HG03108 (cell line): ENCODE measurements around the gene SLC9A4.

Experiments
- ATAC-seq: cut with Tn5 transposase; IDR thresholded peaks from one replicate; pipeline ENCODE4 v1.9.1; 2021; ENCODE audit warnings: moderate library complexity; ENCODE audit not compliant: unreplicated experiment

Gene SLC9A4

DNA sequence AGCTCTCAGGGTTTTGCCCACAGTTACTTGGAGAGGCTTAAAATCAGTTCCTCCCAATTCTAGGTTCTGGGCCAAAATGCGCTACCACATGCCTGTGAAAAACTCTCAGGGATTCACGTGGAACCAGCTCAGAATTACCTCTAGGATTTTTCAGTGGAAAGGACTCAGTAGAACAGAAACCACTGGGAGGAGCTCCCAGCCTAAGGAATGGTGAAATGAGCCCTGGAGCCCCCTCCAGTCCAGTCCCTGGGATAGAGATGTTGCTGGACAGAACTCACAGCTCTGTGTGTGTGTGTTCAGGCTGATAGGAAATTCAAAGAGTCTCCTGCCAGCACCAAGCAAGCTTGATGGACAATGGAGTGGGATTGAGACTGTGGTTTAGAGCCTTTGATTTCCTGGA, 21.1 kb upstream of the SLC9A4 start:
- ATAC-seq = no peak

DNA sequence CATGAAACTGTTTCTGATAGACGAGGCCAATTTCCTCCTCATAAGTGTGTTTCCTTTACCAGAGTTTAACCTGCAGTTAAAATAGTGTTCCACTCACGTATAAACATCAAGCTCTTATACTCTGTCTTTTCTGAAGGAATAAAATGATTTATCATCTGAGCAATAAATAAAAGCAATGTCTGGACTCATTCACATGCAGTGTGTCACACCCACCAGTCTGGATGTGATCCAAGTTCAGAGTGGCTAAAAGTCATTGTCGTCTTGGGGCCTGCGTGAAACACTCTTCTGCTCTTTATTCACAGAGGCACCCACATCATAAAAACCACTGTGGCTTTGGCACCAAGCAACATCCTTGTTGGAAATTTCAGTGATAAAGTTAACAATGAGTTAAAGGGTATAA, 19.5 kb upstream of the SLC9A4 start:
- no peak for ATAC-seq

DNA sequence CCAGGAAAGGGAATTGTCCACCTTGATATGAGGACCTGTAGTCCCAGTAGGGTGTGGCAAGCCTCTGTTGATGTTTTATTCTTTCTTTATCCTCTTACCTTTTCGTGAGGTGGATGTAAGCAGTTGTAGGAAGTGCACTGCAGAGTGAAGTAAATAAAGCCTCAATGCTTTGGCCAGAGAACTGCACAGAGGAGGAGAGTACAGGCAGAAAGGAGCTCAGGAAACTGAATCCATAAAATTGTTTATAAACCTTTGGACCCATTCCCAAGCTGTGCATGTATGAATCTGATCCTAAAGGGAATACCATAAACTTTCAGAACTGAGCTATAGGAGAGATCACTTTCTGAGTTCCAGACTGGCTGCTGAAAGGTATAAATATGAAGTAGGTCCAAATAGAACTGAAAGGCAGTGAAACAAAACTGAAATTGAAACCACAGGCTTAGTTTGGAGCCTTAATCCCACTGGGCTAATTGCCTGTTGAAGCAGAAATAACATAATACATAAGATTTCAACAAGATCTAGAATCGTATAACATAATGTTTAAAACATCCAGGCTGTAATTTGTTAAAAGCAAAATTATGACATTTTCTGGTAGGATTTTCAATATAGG, 17.9 kb upstream of the SLC9A4 start:
- no peak for ATAC-seq

DNA sequence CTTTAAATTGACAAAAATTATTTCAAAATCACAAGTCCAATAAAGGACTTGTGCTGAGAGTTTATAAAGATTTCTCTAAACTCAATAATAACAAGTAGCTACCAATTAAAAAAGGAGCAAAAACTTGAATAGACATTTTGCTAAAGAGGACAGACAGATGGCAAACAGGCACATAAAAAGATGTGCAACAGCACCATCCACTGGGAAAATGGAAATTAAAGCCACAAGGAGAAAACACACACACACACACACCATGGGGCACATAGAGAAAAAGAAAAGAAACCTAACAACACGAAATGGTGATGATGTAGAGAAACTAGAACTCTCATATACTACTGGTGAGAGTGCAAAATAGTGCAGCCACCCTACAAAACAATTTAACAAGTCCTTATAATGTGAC, 12.6 kb upstream of the SLC9A4 start:
- no peak for ATAC-seq

- no peak for ATAC-seq
Observed at GRCh38 chr2:102461188-102461587, 11.8 kb upstream of the SLC9A4 start.

DNA sequence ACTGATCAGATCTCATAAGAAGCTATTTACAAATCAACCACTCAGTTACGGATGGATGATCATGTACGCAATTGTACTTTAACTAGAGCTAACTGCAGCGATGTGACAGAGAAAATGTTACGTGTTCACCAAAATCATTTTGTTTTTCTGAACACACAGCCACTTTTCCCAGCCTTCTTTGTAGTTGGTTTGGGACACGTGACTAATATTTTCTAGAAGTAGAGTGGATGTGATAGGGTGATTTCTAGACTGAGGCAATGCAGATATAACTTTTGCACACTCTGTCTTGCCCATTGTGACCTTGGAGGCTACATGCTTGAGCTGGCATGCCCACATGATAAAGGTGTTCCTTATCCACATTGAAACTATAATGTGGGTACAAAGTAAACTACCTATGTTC, 9.9 kb upstream of the SLC9A4 start:
- ATAC-seq = no peak

GRCh38 chr2:102470168-102470567, 2.9 kb upstream of the SLC9A4 start:
- no peak for ATAC-seq

GRCh38 chr2:102473631-102474030, 605 bp downstream of the SLC9A4 start:
- no peak for ATAC-seq

- no peak for ATAC-seq
Observed at GRCh38 chr2:102474785-102475184, 1.8 kb downstream of the SLC9A4 start.

DNA sequence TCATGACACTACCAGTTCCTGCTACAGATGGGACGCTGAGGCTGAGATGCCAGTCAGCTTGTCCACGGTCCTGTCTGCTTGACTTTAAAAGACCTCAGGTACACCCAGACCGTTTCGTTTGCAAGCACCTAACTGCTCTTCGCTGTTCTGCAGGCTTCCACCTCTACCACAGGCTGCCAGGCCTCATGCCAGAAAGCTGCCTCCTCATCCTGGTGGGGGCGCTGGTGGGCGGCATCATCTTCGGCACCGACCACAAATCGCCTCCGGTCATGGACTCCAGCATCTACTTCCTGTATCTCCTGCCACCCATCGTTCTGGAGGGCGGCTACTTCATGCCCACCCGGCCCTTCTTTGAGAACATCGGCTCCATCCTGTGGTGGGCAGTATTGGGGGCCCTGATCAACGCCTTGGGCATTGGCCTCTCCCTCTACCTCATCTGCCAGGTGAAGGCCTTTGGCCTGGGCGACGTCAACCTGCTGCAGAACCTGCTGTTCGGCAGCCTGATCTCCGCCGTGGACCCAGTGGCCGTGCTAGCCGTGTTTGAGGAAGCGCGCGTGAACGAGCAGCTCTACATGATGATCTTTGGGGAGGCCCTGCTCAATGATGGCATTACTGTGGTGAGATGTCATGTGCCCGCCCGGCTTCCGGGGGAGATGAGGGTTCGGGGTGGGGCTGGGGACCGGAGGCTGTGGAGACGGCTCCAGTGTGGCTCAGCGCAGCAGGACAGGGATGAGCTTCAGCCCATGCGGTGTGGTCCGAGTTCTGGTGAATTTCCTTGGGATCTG, 5.9 kb downstream of the SLC9A4 start:
- ATAC-seq = no peak

GRCh38 chr2:102480285-102481195, 7.5 kb downstream of the SLC9A4 start:
- no peak for ATAC-seq

DNA sequence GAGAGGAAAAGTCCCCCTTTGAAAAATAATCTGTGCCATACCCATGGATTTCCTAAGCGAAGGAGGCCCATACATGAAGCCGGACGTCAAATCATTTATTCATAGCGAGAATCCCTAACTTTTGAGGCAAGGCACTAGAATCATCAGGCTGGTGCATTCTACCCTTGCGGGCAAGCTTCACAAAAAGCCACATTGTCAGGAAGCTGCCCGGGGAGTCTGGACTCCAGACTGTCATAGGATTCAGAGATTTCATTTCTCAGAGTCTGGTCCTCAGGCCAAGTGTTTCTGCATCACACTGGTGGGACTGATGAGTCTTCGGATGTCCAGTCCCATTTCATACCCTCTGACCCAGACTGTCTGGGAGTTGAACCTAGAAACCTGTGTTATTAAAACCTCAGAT, 8.9 kb downstream of the SLC9A4 start:
- no peak for ATAC-seq

GRCh38 chr2:102483086-102483485, 10.1 kb downstream of the SLC9A4 start:
- no peak for ATAC-seq

DNA sequence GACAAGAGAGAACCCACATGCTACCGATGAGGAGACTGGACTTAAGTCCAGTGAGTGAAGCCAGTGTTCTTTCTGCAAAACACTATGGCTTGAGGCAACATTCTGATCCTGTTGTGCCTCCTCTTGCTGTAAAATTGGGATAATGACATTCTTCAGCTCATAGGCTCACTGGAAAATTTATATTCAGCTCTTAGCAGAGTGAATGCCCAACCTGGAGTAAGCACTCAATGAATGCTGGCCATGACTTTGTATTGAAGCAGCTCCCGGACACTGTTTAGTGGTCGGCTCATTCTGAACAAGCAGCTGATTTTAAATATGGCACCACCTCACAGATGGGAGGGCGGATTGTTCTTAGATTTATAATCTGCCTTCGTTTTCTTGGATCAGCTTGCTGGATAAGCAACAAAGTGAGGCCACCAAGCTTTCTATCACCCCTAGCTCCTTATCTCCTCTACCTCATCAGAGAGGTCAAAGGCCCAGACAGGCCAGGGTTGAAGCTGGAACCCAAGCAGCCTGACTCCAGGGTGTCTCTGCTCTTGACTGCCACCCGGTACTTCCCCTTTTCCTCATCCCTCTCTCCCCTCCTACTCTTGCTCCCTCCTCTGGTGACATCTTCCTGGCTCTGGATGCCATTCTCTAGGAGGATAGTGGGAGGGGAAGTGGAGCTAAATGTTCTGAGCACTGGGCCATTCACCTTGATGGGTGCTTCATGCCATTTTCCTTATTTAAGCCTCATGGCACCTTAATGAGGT, 11.5 kb downstream of the SLC9A4 start:
- ATAC-seq = no peak

GRCh38 chr2:102485147-102485785, 12.2 kb downstream of the SLC9A4 start:
- ATAC-seq = no peak

GRCh38 chr2:102486941-102487702, 14.1 kb downstream of the SLC9A4 start:
- ATAC-seq = no peak

- ATAC-seq = no peak
Observed at GRCh38 chr2:102487761-102488462, 14.9 kb downstream of the SLC9A4 start.

- no peak for ATAC-seq
Observed at GRCh38 chr2:102489646-102490045, 16.6 kb downstream of the SLC9A4 start.

DNA sequence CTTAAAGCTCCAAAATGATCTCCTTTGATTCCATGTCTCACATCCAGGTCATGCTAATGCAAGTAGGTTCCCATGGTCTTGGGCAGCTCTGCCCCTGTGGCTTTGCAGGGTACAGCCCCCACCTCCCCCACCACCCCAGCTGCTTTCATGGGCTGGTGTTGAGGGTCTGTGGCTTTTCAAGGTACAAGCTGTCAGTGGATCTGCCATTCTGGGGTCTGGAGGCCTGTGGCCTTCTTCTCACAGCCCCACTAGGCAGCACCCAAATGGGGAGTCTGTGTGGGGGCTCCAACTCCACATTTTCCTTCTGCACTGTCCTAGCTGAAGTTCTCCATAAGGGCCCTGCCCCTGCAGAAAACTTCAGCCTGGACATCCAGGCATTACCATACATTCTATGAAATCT, 19.0 kb downstream of the SLC9A4 start:
- no peak for ATAC-seq
